Hematopoietic multipotent progenitor cell treated with erythropoietin and hydrocortisone succinate and interleukin-3 and kit ligand, for 6 days (in vitro differentiated cells): Measurements from ENCODE around the gene ATP2C1.

Experiments used
- DNase-seq: peaks from one replicate; pipeline ENCODE4 v3.0.0-alpha.2; 2015

Gene ATP2C1

DNA sequence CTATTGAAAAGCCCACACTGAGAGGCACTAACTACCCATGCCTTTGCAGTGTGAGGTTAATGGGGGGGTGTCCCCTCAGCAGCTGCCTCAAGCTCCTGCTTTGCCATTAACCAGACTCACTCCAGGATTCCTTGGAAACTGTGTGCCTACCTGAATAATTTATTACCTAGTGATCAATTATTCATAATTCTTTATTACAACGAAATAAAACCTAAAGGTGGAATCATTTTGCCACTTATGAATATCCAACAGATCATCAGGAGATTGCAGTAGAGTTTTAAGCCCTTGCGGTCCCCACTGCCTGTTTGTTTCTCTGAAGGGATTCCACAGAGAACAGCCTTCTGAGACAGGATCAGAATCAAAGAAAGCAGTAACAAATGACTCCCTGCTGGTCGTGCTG, 156.1 kb downstream of the ATP2C1 start:
- no peak for DNase-seq

DNA sequence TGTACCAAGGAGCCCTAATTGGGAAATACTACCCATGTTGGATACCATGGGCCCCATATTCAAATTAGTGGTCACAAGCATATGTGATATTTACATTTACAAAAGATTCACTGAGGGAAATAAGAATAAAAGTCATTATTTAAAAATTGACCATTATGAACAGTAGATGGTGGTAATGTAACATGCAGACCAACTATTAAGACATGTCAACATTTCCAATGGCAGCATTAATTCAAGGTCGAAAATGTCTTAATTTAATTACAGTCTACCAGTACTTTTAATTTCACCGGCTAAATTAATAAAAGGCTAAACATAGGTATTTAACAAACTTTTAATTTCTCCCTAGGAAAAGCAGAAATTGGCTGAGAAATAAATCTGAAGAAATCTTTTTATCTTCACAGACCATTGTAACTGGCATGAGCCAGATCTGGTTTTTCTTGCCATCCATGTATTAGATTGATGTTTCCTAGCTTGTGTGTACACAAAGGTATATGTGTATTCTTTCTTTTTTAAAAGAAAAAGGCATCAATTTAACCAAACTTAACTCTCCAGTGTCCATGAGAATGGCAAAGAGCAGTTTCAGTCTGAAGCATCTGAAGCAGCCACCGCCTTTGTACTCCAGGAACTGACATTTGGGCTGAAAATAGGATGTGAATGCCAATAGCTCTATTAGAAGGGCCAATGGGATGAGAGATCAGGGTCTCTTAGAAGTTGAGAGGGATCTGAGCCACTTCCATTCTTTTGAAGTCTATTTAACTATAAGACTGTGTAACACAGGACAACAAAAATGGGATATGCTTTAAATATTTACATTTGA, 159.4 kb downstream of the ATP2C1 start:
- DNase-seq = peak; percentile 16
